PC-3 (cell line): ENCODE data around the gene AP1B1.

Experiments
- EZH2 ChIP-seq: fragments of 300-600 bp; sonication (generic); IDR thresholded peaks from one replicate; pipeline ENCODE4 v1.6.1; 2017; ENCODE audit warnings: antibody characterized with exemption, mild to moderate bottlenecking, low read length; ENCODE audit not compliant: unreplicated experiment
- EZH2phosphoT487 ChIP-seq: fragments of 300-600 bp; sonication (generic); IDR thresholded peaks from 2 replicates; pipeline ENCODE4 v1.6.1; 2018; ENCODE audit warnings: mild to moderate bottlenecking, antibody characterized with exemption, low read length, borderline replicate concordance
- TF ChIP-seq, protein P1 (sequence below): fragments of 300-600 bp; sonication (generic); conservative IDR thresholded peaks from 2 replicates; pipeline ENCODE4 v1.5.1; 2017; ENCODE audit warnings: antibody characterized with exemption, low read depth, mild to moderate bottlenecking, low read length

GRCh38 chr22:29379258-29379657 is 9.1 kb downstream of the AP1B1 start:
- TF ChIP-seq, protein P1, sequence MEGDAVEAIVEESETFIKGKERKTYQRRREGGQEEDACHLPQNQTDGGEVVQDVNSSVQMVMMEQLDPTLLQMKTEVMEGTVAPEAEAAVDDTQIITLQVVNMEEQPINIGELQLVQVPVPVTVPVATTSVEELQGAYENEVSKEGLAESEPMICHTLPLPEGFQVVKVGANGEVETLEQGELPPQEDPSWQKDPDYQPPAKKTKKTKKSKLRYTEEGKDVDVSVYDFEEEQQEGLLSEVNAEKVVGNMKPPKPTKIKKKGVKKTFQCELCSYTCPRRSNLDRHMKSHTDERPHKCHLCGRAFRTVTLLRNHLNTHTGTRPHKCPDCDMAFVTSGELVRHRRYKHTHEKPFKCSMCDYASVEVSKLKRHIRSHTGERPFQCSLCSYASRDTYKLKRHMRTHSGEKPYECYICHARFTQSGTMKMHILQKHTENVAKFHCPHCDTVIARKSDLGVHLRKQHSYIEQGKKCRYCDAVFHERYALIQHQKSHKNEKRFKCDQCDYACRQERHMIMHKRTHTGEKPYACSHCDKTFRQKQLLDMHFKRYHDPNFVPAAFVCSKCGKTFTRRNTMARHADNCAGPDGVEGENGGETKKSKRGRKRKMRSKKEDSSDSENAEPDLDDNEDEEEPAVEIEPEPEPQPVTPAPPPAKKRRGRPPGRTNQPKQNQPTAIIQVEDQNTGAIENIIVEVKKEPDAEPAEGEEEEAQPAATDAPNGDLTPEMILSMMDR: no peak
- TF ChIP-seq EZH2: no peak
- TF ChIP-seq EZH2phosphoT487: no peak
